Epithelial cell of esophagus (primary cell): ENCODE data around the gene GNAZ.
"Not testable (repeated sequence)": the region's sequence is repeated elsewhere in the genome, so short reads cannot be mapped to it uniquely, and the experiment has no call there.

ENCODE experiments used
- DNase-seq: peaks from one replicate; pipeline ENCODE4 v3.0.0; 2010; ENCODE audit warnings: low read depth
- H3K4me3 ChIP-seq: 2 replicates; pipeline ENCODE4 v1.5.1; 2011; ENCODE audit warnings: mild to moderate bottlenecking, low read length, control low read depth
- TF ChIP-seq, protein P1 (sequence below): IDR thresholded peaks from 2 replicates; pipeline ENCODE4 v1.5.1; 2011; ENCODE audit warnings: low read depth, mild to moderate bottlenecking, low read length, control low read depth, inconsistent platforms; ENCODE audit not compliant: insufficient read depth; ENCODE audit errors: missing control alignments

The GNAZ gene

DNA sequence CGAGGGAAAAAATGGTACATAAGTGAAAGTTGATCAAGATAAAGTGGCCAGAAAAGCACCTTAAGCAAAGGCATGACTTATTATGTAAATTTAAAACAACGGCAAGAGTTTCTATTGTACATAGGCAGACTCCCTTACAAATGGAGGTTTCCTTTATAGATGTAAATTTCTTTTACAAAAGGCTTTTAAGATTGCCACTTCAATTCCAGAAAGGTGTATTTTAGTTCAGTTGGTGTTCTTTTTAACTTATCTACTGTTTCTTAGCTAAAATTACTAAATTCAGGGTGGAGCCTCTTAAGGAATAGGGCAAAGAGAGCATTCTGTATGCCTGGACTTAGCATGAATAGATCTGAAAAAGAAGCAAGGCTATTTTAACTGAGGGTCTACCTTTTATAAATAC lies 24.9 kb upstream of the GNAZ start:
- H3K4me3 ChIP-seq = no peak overlapping the region
- no peak for DNase-seq
- TF ChIP-seq, protein P1, sequence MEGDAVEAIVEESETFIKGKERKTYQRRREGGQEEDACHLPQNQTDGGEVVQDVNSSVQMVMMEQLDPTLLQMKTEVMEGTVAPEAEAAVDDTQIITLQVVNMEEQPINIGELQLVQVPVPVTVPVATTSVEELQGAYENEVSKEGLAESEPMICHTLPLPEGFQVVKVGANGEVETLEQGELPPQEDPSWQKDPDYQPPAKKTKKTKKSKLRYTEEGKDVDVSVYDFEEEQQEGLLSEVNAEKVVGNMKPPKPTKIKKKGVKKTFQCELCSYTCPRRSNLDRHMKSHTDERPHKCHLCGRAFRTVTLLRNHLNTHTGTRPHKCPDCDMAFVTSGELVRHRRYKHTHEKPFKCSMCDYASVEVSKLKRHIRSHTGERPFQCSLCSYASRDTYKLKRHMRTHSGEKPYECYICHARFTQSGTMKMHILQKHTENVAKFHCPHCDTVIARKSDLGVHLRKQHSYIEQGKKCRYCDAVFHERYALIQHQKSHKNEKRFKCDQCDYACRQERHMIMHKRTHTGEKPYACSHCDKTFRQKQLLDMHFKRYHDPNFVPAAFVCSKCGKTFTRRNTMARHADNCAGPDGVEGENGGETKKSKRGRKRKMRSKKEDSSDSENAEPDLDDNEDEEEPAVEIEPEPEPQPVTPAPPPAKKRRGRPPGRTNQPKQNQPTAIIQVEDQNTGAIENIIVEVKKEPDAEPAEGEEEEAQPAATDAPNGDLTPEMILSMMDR = no peak

DNA sequence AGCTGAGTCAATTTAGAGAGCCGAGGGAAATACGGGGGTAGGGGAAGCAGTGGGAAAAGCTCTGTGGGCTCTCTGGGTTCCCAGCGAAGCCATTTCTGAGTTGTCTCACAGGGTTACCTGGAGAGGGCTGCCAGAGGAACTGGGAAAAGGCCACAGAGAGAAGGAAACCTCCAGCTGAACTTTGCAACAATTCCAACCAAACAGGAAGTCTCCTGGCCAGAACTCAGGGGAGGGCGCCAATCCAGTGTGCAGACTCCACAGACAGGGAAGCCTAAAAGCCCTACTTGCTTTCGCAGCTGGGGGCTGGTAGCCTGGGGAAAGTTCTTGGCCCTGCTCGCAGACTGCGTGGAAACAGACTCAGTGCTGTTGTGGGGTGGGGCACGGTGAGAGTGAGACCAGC lies 23.1 kb upstream of the GNAZ start:
- no peak for DNase-seq
- no peak overlapping the region for H3K4me3 ChIP-seq
- TF ChIP-seq, protein P1 = no peak

DNA sequence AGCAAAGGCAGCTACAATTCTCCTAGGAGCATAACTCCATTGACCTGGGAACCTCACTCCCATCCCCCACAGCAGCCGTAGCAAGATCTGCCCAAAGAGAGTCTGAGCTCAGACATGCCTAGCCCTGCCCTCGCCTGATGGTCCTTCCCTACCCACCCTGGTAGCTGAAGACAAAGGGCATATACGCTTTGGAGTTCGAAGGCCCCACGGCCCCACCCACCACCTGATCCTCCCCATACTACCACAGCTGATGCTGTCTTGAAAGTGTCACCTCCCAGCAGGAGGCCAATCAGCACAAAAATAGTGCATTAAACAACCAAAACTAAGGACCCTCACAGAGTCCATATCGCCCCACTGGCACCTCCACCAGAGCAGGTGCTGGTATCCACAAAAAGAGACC lies 22.6 kb upstream of the GNAZ start:
- DNase-seq = no peak
- TF ChIP-seq, protein P1 = no peak
- H3K4me3 ChIP-seq = no peak overlapping the region

DNA sequence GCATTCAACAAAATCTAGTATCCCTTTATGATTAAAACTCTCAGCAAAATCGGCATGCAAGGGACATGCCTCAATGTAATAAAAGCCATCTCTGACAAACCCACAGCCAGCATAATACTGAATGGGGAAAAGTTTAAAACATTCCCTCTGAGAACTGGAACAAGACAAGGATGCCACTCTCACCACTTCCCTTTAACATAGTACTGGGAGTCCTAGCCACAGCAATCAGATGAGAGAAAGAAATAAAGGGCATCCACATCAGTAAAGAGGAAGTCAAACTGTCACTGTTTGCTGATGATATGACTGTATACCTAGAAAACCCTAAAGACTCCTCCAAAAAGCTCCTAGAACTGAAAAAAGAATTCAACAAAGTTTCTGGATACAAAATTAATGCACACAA lies 19.8 kb upstream of the GNAZ start:
- DNase-seq, H3K4me3 ChIP-seq: not testable (repeated sequence)

DNA sequence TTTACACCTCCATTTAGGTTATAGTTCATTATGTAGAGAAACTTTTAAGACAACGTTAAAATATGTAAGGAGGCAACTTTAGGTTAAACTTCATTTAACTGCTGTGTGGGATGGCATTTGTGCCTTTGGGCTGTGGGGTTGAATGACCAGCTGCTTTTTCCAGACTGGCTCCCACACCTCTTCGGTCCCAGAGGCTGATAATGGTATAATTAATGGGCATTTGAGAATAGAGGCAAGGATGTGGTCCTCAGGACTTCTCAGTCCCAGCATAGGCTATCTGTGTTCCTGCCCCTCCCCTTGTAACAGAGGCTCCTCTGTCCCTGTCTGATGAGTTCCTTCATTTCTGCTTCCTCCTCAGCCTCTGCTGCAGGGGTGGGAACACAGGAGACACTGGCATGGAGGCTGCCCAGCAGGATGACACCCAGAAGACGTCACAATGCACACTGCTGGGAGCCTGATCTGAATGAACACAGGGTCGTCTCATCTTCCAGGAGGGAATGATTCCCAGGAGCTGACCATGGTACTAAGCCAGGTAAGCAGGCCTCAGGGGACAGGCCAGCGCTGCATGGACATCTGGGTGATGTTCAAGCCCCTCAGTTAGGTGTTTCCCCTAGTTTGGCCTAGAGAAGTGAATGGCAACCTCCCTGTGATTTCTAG lies 17.1 kb upstream of the GNAZ start:
- no peak for DNase-seq
- TF ChIP-seq, protein P1 = no peak
- H3K4me3 ChIP-seq = no peak overlapping the region

DNA sequence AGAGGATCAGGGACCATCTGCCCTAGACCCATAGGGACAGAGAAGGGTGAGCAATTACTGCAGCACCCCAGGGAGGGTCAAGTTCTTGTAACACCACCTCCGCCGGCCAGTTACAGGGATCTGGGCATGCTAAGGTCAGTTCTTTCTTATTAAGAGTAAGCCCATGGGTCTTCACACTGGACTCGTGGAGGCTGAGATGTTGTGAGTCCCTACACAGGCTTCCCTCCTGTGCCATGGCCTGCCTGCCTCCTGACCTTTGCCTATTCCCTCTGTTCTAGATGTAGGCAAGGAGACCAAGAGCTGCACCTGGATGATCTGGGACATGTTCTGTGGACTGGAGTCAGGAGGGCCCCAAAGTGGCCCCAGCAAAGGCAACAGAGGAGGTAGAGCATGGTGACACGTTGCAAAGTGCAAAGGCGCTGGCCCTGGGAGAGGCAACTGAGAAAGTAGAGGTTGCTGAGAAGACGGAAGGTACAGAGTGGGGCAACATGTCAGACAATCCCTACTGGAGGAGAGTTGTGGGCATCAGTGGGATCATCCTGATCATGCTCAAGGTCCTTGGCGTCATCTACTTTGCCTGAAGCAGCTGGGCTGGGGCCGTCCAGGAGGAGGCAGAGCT lies 16.3 kb upstream of the GNAZ start:
- no peak for DNase-seq
- H3K4me3 ChIP-seq = no peak overlapping the region
- TF ChIP-seq, protein P1 = no peak

DNA sequence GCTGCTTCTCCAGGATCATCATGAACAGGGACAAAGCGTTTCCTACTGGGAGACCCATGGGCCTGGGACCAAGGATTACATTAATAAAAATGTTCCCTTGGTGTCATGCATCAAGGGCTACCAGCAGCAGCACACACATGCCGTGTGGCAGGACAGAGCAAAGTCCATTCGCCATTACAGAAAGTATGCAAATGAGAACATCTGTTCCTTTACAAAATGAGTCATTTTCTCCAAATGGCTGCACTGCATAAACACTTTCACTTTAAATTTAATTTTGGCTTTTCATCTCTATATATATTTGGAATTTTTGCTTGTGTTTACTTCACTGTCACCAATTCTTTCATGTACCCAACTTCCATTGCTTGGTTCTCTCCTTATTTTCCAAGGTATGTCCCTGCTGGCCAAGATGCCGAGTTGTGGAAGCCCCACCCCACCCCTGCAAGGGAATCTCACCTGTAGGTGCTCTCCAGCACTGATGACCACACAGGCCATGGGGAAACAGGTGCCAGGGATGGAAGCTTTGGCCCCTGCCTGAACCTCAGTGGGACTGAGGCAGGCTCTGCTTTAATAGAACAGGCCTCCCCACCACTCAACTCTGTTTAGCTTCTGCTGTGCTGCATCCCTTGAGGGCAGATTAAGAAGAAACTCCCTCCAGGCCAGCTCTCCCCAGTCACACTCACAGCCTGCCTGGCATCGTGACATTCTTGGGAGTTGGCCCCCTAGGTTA lies 15.6 kb upstream of the GNAZ start:
- H3K4me3 ChIP-seq = no peak overlapping the region
- no peak for DNase-seq
- TF ChIP-seq, protein P1 = no peak
